K562 (cell line): ENCODE results near the gene YBX2. TPM values are rescaled to one million over a fixed set of nuclear protein-coding genes. Genes with fewer than 3 reads are reported as not detected.
A peak's percentile ranks its signal among the peaks of the same experiment; 100 is the strongest.

Experiments used
- ARID4B ChIP-seq: sonication (generic); formaldehyde crosslinking; IDR thresholded peaks from 2 replicates; pipeline ENCODE4 v1.8.0; 2022; ENCODE audit warnings: mild to moderate bottlenecking, missing genetic modification reagents
- CHD7 ChIP-seq: fragments of 200-600 bp; sonication (generic); IDR thresholded peaks from one replicate; pipeline ENCODE4 v1.6.1; 2012; ENCODE audit warnings: mild to moderate bottlenecking, low read depth, low read length, inconsistent platforms
- MBD2 ChIP-seq: sonication (generic); IDR thresholded peaks from 2 replicates; pipeline ENCODE4 v1.6.1; 2016; ENCODE audit warnings: low read depth, borderline replicate concordance
- TAF1 ChIP-seq: IDR thresholded peaks from 2 replicates; pipeline ENCODE4 v1.6.1; 2011; ENCODE audit warnings: mild to moderate bottlenecking, low read length, moderate library complexity; ENCODE audit not compliant: insufficient read depth, control insufficient read depth, severe bottlenecking; ENCODE audit errors: extremely low read depth
- VEZF1 ChIP-seq: fragments of 200-800 bp; sonication (Bioruptor generic); IDR thresholded peaks from 2 replicates; pipeline ENCODE4 v1.6.1; 2017; ENCODE audit warnings: missing genetic modification characterization, missing compliant biosample characterization
- polyA plus RNA-seq, 8 experiments: library from polyadenylated mRNA; depleted of rRNA in 4 of 8; stranded (reverse) in 5 of 8; unstranded in 3 of 8; fragments of >200 nt; fragmentation: Nextera tagmentation in 2 of 8; fragmentation: Illumina TruSeq in 1 of 8; extraction: Ambion mirVana in 2 of 8; extraction: Trizol in 1 of 8; gene quantifications; 2 replicates each; pipeline versions ENCODE4 v1.2.1 to v1.2.3, GENCODE V29; 2011 to 2014; ENCODE audit warnings: inconsistent platforms in 1 of 8, missing spikeins in 1 of 8
- total RNA-seq, 7 experiments: library from RNA; depleted of rRNA in 6 of 7; stranded (reverse); fragments of >200 nt in 6 of 7; fragmentation: Illumina TruSeq in 2 of 7; extraction: Trizol in 2 of 7; gene quantifications; 2 replicates each; pipeline versions ENCODE4 v1.2.1 to v1.2.3, GENCODE V29; 2011 to 2021; ENCODE audit warnings: low replicate concordance in 1 of 7
- TF ChIP-seq, protein P1 (sequence below): fragments of 250-450 bp; sonication (Bioruptor Pico); IDR thresholded peaks from 2 replicates; pipeline ENCODE4 v1.5.0; 2020; ENCODE audit warnings: mild to moderate bottlenecking

YBX2 gene
- total and polyA plus RNA-seq, 9 of the 15 experiments (the other 6 are each of a cell fraction or from before 2014, with no cell fraction given) = 0.03 to 0.59 (median 0.27) TPM; not detected in 6

- TF ChIP-seq ARID4B (CRISPR knock-in tag) (peak; percentile 84), MBD2 (no peak), CHD7 (no peak), TAF1 (peak; percentile 10), VEZF1 (CRISPR knock-in tag) (peak; percentile 90)
- TF ChIP-seq, protein P1, sequence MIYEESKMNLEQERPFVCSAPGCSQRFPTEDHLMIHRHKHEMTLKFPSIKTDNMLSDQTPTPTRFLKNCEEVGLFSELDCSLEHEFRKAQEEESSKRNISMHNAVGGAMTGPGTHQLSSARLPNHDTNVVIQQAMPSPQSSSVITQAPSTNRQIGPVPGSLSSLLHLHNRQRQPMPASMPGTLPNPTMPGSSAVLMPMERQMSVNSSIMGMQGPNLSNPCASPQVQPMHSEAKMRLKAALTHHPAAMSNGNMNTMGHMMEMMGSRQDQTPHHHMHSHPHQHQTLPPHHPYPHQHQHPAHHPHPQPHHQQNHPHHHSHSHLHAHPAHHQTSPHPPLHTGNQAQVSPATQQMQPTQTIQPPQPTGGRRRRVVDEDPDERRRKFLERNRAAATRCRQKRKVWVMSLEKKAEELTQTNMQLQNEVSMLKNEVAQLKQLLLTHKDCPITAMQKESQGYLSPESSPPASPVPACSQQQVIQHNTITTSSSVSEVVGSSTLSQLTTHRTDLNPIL = 0 out of 2 replicates have a peak, but pooled peaks have one; percentile 28
These were observed 51.6 kb downstream of the YBX2 start (continued) for GRCh38 chr17:7242717-7243452.
